IPS-18a (cell line): ENCODE measurements around the gene GALNT8.
"Not testable (repeated sequence)": the region's sequence is repeated elsewhere in the genome, so short reads cannot be mapped to it uniquely, and the experiment has no call there.

Source experiments
- H3K27ac ChIP-seq: one replicate; pipeline ENCODE4 v1.5.1; 2013; ENCODE audit warnings: low read length
- H3K27me3 ChIP-seq: one replicate; pipeline ENCODE4 v1.6.1; 2013; ENCODE audit warnings: mild to moderate bottlenecking, low read length; ENCODE audit not compliant: control insufficient read depth, insufficient read depth
- H3K36me3 ChIP-seq: one replicate; pipeline ENCODE4 v1.6.1; 2013; ENCODE audit warnings: low read depth, low read length; ENCODE audit not compliant: control insufficient read depth
- H3K4me1 ChIP-seq: one replicate; pipeline ENCODE4 v1.6.1; 2013; ENCODE audit warnings: low read depth, low read length; ENCODE audit not compliant: control insufficient read depth
- H3K4me3 ChIP-seq: one replicate; pipeline ENCODE4 v1.5.1; 2013; ENCODE audit warnings: low read length
- H3K9ac ChIP-seq: one replicate; pipeline ENCODE4 v1.6.1; 2013; ENCODE audit warnings: mild to moderate bottlenecking, low read length, moderate library complexity
- H3K9me3 ChIP-seq: one replicate; pipeline ENCODE4 v1.6.1; 2013; ENCODE audit warnings: low read depth, low read length; ENCODE audit not compliant: control insufficient read depth

GALNT8 gene

DNA sequence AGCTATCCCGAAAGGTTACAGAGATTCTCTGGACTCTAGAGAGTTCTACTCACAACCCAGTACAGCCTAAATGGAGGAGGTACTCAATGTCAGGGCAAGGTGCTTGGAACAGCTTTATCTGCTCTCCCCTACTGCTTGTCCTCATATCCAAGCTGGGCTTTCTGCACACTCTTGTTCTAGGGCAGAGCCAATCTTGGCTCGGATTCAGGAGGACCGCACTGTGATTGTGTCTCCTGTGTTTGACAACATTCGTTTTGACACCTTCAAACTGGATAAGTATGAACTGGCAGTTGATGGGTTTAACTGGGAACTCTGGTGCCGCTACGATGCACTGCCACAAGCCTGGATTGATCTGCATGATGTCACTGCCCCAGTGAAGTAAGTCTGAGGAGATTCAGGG is 25.0 kb downstream of the GALNT8 start:
- H3K4me3 ChIP-seq: no peak overlapping the region
- H3K4me1 ChIP-seq: no peaks in the 10 kb centered on the region
- no peak overlapping the region for H3K27ac ChIP-seq
- H3K36me3 ChIP-seq: no peaks in the 10 kb centered on the region
- H3K9ac ChIP-seq: no peak overlapping the region
- H3K9me3 ChIP-seq: no peaks in the 10 kb centered on the region
- no peaks in the 10 kb centered on the region for H3K27me3 ChIP-seq

DNA sequence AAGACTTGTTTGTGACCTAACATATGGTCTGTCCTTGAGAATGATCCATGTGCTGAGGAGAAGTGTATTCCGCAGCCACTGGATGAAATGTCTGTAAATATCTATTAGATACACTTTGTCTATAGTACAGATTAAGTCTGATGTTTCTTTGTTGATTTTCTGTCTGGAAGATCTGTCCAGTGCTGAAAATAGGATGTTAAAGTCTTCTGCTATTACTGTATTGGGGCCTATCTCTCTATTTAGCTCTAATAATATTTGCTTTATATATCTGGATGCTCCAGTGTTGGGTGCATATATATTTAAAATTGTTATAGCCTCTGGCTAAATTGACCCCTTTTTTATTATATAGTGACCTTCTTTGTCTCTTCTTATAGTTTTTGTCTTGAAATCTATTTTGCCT is 31.5 kb downstream of the GALNT8 start:
- H3K4me1 ChIP-seq, H3K9ac ChIP-seq, H3K9me3 ChIP-seq, H3K27me3 ChIP-seq, H3K27ac ChIP-seq, H3K36me3 ChIP-seq, H3K4me3 ChIP-seq: not testable (repeated sequence)

DNA sequence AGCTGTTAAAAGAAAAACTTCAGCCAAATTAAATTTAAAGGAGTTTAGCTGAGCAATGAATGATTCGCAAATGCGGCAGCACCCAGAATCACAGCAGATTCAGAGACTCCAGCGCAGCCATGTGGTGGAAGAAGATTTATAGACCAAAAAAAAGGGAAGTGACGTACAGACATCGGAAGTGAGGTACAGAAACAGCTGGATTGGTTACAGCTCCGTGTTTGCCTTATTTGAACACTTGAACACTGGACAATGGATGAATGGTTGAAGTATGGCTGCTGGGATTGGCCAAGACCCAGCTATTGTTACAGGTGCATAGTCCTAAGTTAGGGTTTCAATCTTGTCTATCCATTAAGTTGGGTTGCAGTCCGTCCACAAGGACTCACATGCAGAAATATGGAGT is 42.6 kb downstream of the GALNT8 start:
- no peaks in the 10 kb centered on the region for H3K27me3 ChIP-seq
- H3K27ac ChIP-seq: no peak overlapping the region
- no peaks in the 10 kb centered on the region for H3K9me3 ChIP-seq
- no peak overlapping the region for H3K4me3 ChIP-seq
- no peak overlapping the region for H3K9ac ChIP-seq
- H3K4me1 ChIP-seq: no peaks in the 10 kb centered on the region
- no peaks in the 10 kb centered on the region for H3K36me3 ChIP-seq

DNA sequence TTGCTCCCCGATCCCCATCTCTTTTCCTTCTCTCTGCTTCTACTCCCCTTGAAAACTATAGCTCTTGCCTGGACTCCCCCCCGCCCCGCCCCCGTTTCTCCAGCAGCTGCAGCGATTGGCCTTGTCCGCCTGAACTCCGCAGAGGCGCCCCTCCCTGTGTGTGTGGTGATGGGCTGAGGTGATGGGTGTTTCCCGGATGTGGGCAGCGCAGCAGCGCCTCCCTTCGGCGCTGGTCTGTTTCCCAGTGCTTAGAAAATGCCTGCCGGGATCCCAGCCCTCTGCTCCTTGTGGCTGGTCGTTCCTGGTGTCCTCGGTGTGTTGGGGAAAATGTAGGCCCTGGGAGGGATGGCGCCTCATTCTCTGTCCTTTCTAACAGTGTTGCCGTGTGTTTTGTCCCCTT is 43.3 kb downstream of the GALNT8 start:
- Histone ChIP-seq H3K9me3 (no peaks in the 10 kb centered on the region), H3K4me3 (no peak overlapping the region), H3K4me1 (no peaks in the 10 kb centered on the region), H3K27ac (no peak overlapping the region), H3K27me3 (no peaks in the 10 kb centered on the region), H3K9ac (no peak overlapping the region), H3K36me3 (no peaks in the 10 kb centered on the region)

DNA sequence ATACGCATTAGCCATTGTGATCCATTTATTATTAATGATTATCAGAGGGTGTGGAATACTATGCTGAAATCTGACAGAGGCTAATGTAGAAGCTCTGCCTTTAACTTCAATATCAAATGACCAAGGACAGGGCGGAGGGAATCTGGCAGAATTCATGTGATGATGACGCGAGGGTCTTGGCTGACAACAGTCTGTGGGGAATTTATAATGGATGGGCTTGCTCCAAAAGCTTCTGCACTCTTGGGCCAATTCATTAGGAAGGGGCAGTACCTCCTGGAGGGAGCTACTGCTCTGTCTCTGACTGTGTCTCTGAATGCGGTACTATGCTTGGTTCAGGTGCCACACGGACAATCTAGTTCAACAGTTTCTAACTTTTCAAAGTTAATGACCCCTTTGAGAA is 46.2 kb downstream of the GALNT8 start:
- H3K9ac ChIP-seq: no peak overlapping the region
- H3K36me3 ChIP-seq: no peaks in the 10 kb centered on the region
- H3K9me3 ChIP-seq: no peaks in the 10 kb centered on the region
- no peak overlapping the region for H3K4me3 ChIP-seq
- H3K27me3 ChIP-seq: no peaks in the 10 kb centered on the region
- no peaks in the 10 kb centered on the region for H3K4me1 ChIP-seq
- no peak overlapping the region for H3K27ac ChIP-seq

DNA sequence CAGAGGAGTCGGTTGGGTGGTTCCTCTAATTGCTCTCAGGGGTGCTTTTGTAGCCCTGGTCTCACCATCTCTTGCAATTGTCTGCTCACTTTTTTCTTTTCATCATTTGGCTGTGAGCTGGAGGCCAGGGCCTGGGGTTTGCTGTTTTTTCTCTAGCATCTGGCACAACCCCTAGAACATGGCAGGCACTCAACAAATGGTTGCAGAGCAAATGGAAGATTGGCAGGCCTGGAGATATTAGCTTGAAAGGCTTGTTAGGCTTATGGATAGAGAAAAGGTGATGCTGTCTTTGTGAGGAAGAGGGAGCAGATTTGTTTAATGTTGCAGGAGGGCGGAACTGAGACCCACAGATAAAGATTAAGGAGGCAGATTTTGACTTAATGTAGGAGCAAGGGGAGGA is 47.0 kb downstream of the GALNT8 start:
- Histone ChIP-seq H3K9ac (no peak overlapping the region), H3K27me3 (no peaks in the 10 kb centered on the region), H3K4me1 (no peaks in the 10 kb centered on the region), H3K27ac (no peak overlapping the region), H3K36me3 (no peaks in the 10 kb centered on the region), H3K4me3 (no peak overlapping the region), H3K9me3 (no peaks in the 10 kb centered on the region)

DNA sequence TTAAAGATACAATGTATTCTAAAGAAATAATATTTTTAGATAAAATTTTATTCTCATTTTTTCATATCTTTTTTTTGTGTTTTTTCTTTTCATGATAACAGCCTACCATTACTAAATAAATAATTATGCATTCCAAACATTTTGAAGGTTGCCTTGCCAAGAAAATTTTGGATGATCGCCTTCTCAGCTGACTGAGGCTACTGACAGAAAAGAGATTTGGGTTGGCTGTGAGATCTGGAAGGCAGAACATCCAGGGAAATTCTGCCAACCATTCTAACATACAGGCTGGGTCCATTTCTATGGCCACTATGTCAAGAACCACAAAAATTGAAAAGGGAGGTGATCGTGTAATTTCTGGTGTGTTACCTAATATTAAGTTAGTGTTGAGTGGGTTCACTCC is 48.1 kb downstream of the GALNT8 start:
- H3K4me1 ChIP-seq: no peaks in the 10 kb centered on the region
- H3K27me3 ChIP-seq: no peaks in the 10 kb centered on the region
- no peak overlapping the region for H3K27ac ChIP-seq
- H3K4me3 ChIP-seq: no peak overlapping the region
- no peaks in the 10 kb centered on the region for H3K9me3 ChIP-seq
- H3K36me3 ChIP-seq: no peaks in the 10 kb centered on the region
- no peak overlapping the region for H3K9ac ChIP-seq

DNA sequence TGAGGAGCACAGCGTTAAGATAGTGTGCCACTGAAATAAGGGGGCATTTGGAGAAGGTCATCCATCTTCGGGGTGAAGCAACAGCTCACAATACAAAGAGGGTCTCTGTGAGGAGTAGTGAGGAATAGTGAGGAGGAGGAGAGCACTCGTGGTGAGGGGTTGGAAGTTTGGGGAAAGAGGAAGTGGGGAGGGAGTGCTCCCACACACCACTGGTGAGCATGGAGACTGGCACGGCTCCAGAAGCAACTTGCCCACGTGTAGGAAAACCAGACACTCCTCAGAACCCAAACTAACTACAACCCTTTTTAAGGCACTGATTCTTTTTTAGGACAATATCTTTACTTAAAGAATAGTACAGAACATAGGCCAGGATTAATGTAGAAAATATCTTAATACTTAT is 48.9 kb downstream of the GALNT8 start:
- H3K4me3 ChIP-seq: no peak overlapping the region
- H3K9ac ChIP-seq: no peak overlapping the region
- H3K9me3 ChIP-seq: no peaks in the 10 kb centered on the region
- H3K27ac ChIP-seq: no peak overlapping the region
- H3K36me3 ChIP-seq: no peaks in the 10 kb centered on the region
- H3K4me1 ChIP-seq: no peaks in the 10 kb centered on the region
- no peaks in the 10 kb centered on the region for H3K27me3 ChIP-seq

DNA sequence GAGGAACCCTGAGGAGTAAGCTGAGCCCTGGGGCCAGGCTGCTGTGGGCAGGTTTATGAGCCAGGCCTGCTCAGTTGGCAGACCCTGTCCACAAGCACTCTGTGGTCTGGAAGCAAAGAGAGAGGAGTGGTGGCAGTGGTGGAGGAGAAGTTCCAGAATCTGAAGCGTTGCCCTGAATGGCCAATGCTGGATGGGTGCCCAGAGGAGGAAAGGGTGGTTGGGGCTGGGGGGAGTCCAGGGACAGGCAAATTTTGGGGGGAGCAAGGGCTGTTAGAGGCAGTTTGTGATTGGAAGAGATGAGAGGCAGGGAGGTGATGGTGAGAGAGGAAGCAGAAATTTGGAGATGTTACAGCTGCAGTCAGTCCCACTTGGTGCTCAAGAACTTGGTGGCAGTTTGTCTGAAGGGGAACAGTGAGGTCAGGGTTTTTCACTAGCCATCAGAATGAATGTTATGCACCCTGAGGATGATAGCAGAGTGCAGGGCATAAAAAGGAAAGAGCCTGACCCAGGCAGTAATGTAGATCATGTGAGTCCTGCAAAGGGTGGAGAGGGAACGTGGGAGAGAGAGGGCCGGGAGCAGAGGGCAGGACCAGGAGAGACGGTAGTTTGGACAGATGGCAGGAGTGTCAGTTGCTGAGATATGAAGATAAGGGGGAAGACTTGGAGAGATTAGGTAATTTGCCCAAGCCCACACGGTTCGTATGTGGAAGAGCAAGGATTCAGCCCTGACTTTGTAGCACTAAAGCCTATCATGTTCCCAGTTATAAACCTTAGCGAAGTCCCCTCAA is 51.2 kb downstream of the GALNT8 start:
- no peak overlapping the region for H3K4me3 ChIP-seq
- no peaks in the 10 kb centered on the region for H3K36me3 ChIP-seq
- no peaks in the 10 kb centered on the region for H3K9me3 ChIP-seq
- H3K4me1 ChIP-seq: no peaks in the 10 kb centered on the region
- no peak overlapping the region for H3K27ac ChIP-seq
- no peaks in the 10 kb centered on the region for H3K27me3 ChIP-seq
- H3K9ac ChIP-seq: no peak overlapping the region

DNA sequence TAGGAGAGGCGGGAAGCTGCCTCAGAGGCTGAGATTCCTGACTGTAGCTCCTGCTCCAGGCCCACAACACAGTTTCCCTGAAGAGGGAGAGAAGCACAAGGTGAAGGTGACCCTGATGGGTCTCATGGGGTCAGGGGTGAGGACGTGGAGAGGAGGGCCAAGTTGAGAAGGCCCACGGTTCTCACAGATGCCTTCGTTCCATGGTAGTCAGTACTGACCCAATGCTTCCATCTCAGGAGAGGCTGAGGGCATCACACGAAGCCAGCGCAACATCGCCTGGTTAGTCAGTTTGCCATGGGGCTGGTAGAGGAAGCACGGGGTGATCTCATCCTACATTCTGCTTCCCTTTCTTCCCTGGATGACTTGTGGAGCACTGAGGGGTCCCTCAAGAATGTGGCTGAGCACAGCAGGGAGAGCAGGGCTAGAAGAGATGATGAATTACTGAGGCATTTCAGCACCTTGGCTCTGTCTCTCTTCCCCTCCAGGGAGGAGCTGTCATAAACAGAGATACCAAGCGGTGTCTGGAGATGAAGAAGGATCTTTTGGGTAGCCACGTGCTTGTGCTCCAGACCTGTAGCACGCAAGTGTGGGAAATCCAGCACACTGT is 51.9 kb downstream of the GALNT8 start:
- no peak overlapping the region for H3K4me3 ChIP-seq
- no peaks in the 10 kb centered on the region for H3K9me3 ChIP-seq
- H3K36me3 ChIP-seq: no peaks in the 10 kb centered on the region
- H3K27me3 ChIP-seq: no peaks in the 10 kb centered on the region
- no peaks in the 10 kb centered on the region for H3K4me1 ChIP-seq
- no peak overlapping the region for H3K9ac ChIP-seq
- H3K27ac ChIP-seq: no peak overlapping the region

DNA sequence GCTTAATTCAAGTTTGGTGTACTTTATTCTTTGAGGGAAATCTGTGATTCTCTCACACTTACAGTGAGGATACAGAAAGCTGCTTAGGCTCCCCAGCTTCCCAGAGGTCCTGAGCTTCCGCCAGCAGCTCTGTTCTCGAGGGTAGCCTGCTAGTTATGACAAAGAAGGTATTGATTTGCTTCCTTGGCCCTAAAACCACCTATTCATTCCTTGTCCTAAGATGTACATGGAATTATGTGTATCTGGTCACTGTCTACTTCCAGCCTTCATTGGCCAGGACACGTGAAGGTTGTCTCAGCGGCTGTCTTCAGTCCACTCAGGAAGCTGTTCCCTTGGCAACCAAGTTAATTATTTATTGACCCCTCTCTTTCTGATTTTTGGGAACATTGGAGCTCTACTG is 55.7 kb downstream of the GALNT8 start:
- no peak overlapping the region for H3K4me3 ChIP-seq
- no peak overlapping the region for H3K9ac ChIP-seq
- H3K36me3 ChIP-seq: no peaks in the 10 kb centered on the region
- H3K27ac ChIP-seq: no peak overlapping the region
- H3K9me3 ChIP-seq: no peaks in the 10 kb centered on the region
- H3K4me1 ChIP-seq: no peaks in the 10 kb centered on the region
- no peaks in the 10 kb centered on the region for H3K27me3 ChIP-seq

DNA sequence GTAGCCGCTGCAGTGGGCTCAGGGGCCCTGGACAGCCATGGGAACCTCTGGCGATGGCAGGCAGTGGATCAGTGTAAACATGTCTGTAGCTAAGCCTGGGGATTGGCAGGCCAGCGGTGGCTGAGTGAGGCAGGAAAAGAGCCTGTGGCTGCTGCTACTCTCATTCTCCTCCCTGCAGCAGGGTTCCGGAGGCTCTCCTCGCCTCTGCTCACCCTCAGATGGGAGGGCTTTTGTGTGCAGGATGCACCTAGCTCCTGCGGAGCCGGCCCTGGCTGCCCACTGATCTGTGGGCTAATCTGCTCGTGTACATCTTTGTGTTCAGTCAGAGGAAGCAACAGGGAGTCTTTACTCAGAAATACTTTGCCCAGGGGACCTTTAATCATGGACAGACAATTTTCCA is 59.5 kb downstream of the GALNT8 start:
- no peaks in the 10 kb centered on the region for H3K27me3 ChIP-seq
- no peak overlapping the region for H3K27ac ChIP-seq

More for the DNA sequence above, 59.5 kb downstream of the GALNT8 start:
- Histone ChIP-seq H3K4me3 (no peak overlapping the region), H3K4me1 (no peaks in the 10 kb centered on the region), H3K36me3 (no peaks in the 10 kb centered on the region), H3K9ac (no peak overlapping the region), H3K9me3 (no peaks in the 10 kb centered on the region)
